ENCODE measurements around the gene BIRC2. TPM values are rescaled to one million over a fixed set of nuclear protein-coding genes. Genes with fewer than 3 reads are reported as not detected.

BIRC2 gene
- polyA plus RNA-seq, 1 of the 3 experiments (the other 2 are of a cell fraction) = 20.1 TPM

- 31% methylated on average over 9 of the region's 9 CpGs for WGBS (ENCODE audit: low lambda C conversion rate)
- H3K4me3 ChIP-seq (ENCODE audit: low read depth in 2 of 2, low read length in 1 of 2) = no peak overlapping the region
- no peaks in the 10 kb centered on the region for H3K9me3 ChIP-seq
- 0 out of 4 replicates have a peak overlapping the region, but pooled peaks of 1 of the 2 experiments have one; percentile 17 for H3K27ac ChIP-seq (ENCODE audit: low read depth in 2 of 2, low read length in 1 of 2)
- no peak overlapping the region for H3K4me2 ChIP-seq
- no peak for DNase-seq
- H3K36me3 ChIP-seq (replicated peaks in 1 of 2; ENCODE audit: control insufficient read depth in 1 of 2, insufficient read depth in 2 of 2, low read length in 1 of 2) = no peaks in the 10 kb centered on the region
- H3K9ac ChIP-seq = no peak overlapping the region
- TF ChIP-seq GATA2 (CRISPR knock-in tag; IDR thresholded peaks at IDR 0.05) = peak; percentile 66
- no peak for TF ChIP-seq USF2 (IDR thresholded peaks at IDR 0.05; ENCODE audit: borderline replicate concordance, low read depth, low read length)
- TF ChIP-seq REST (IDR thresholded peaks at IDR 0.05; ENCODE audit: low read depth, low read length) = peak; percentile 82
- no peaks in the 10 kb centered on the region for H4K20me1 ChIP-seq (ENCODE audit: insufficient read depth)
- peaks cover 10 to 16% of the 10 kb centered on the region in 2 experiments; a peak in 3 of 4 replicates for H3K4me1 ChIP-seq (ENCODE audit: control insufficient read depth in 1 of 2, insufficient read depth in 2 of 2, low read depth in 1 of 2, low read length in 1 of 2)
- CTCF ChIA-PET = interaction anchor here (1.0 to 4.2 kb wide), 9 partner anchors 8 to 35 kb away, joined by 4 to 21 read pairs (median 6); no protein-coding TSS in a partner anchor
- H2AFZ ChIP-seq (ENCODE audit: low read depth) = no peak overlapping the region
- no peaks in the 10 kb centered on the region for H3K79me2 ChIP-seq (ENCODE audit: insufficient read depth)
- H3K27me3 ChIP-seq (ENCODE audit: insufficient read depth) = no peaks in the 10 kb centered on the region
- H3F3A ChIP-seq (replicated peaks; ENCODE audit: insufficient read depth) = no peaks in the 10 kb centered on the region
- H3K9me2 ChIP-seq = no peaks in the 10 kb centered on the region
- POLR2A ChIA-PET = no interaction called here
Observed at GRCh38 chr11:102306817-102307726, 39.9 kb upstream of the BIRC2 start.

- Histone ChIP-seq H3K4me3 (ENCODE audit: low read depth in 2 of 2, low read length in 1 of 2) (no peak overlapping the region), H3K4me2 (no peak overlapping the region), H3K9me3 (no peaks in the 10 kb centered on the region), H3K9ac (no peak overlapping the region), H2AFZ (ENCODE audit: low read depth) (no peak overlapping the region), H3F3A (replicated peaks; ENCODE audit: insufficient read depth) (no peaks in the 10 kb centered on the region), H3K79me2 (ENCODE audit: insufficient read depth) (no peaks in the 10 kb centered on the region), H3K36me3 (replicated peaks in 1 of 2; ENCODE audit: control insufficient read depth in 1 of 2, insufficient read depth in 2 of 2, low read length in 1 of 2) (no peaks in the 10 kb centered on the region), H4K20me1 (ENCODE audit: insufficient read depth) (no peaks in the 10 kb centered on the region), H3K9me2 (no peaks in the 10 kb centered on the region), H3K27me3 (ENCODE audit: insufficient read depth) (no peaks in the 10 kb centered on the region), H3K27ac (ENCODE audit: low read depth in 2 of 2, low read length in 1 of 2) (no peak overlapping the region), H3K4me1 (ENCODE audit: control insufficient read depth in 1 of 2, insufficient read depth in 2 of 2, low read depth in 1 of 2, low read length in 1 of 2) (peaks cover 10 to 16% of the 10 kb centered on the region in 2 experiments; a peak in 3 of 4 replicates)
- POLR2A ChIA-PET = no interaction called here
- DNase-seq = no peak
- CTCF ChIA-PET = interaction anchor here (1.0 to 4.2 kb wide), 6 partner anchors 8 to 34 kb away, joined by 4 to 21 read pairs (median 10); no protein-coding TSS in a partner anchor
- no peak for TF ChIP-seq CHD2 (IDR thresholded peaks at IDR 0.05; ENCODE audit: low read length, partially characterized antibody)
- no peak for TF ChIP-seq ZBTB33 (IDR thresholded peaks at IDR 0.05; ENCODE audit: borderline replicate concordance, low read depth)
- TF ChIP-seq MEF2A (IDR thresholded peaks at IDR 0.05; ENCODE audit: borderline replicate concordance, low read depth) = no peak
- no peak for TF ChIP-seq JUND (IDR thresholded peaks at IDR 0.05)
- no peak for TF ChIP-seq CTCF (IDR thresholded peaks at IDR 0.05)
- no peak for TF ChIP-seq REST (IDR thresholded peaks at IDR 0.05; ENCODE audit: low read depth, low read length)
- TF ChIP-seq GATA2 (CRISPR knock-in tag; IDR thresholded peaks at IDR 0.05) = no peak
- TF ChIP-seq SIN3A (IDR thresholded peaks at IDR 0.05; ENCODE audit: borderline replicate concordance, low read depth, low read length) = no peak
- TF ChIP-seq POLR2AphosphoS5 (IDR thresholded peaks at IDR 0.05; ENCODE audit: low read depth, low read length) = no peak
- no peak for TF ChIP-seq RCOR1 (IDR thresholded peaks at IDR 0.05; ENCODE audit: low read length)
- TF ChIP-seq ELF1 (IDR thresholded peaks at IDR 0.05) = no peak
Observed at GRCh38 chr11:102307727-102308038, 39.3 kb upstream of the BIRC2 start.
